SK-N-SH treated with all-trans-retinoic acid at 6 μM for 48 hours (cell line): Measurements from ENCODE around the gene GSG1L.

Experiments used
- BACH2 ChIP-seq: fragments of 250-450 bp; sonication (Bioruptor Pico); IDR thresholded peaks from 2 replicates; pipeline ENCODE4 v1.9.0; 2021; ENCODE audit warnings: mild to moderate bottlenecking, borderline replicate concordance
- SNAI2 ChIP-seq: fragments of 250-450 bp; sonication (Bioruptor Pico); IDR thresholded peaks from 2 replicates; pipeline ENCODE4 v1.5.0; 2020; ENCODE audit warnings: mild to moderate bottlenecking, moderate library complexity
- ZFP30 ChIP-seq: fragments of 450-650 bp; formaldehyde crosslinking; IDR thresholded peaks from 2 replicates; pipeline ENCODE4 v1.5.0; 2022; ENCODE audit warnings: mild to moderate bottlenecking, moderate library complexity

GRCh38 chr16:27759301-27759871 is 304.1 kb downstream of the GSG1L start:
- no peak for TF ChIP-seq BACH2 (CRISPR knock-in tag)
- no peak for TF ChIP-seq ZFP30
- TF ChIP-seq SNAI2 (CRISPR knock-in tag): no peak
